ENCODE data around the gene BMP3. TPM values are rescaled to one million over a fixed set of nuclear protein-coding genes. Genes with fewer than 3 reads are reported as not detected.

BMP3 gene
- polyA plus RNA-seq, 3 donors, result not detected

- Mint-ChIP-seq H3K4me3 (no peak overlapping the region), H3K36me3 (no peaks in the 10 kb centered on the region), H3K4me1 (peaks cover 2% of the 10 kb centered on the region), H3K9me3 (peaks cover 4 to 10% (median 8%) of the 10 kb centered on the region in 7 donors), H3K27ac (no peak overlapping the region), H3K27me3 (ENCODE audit: low read depth in 3 of 3) (peaks cover 0 to 2% (median 0%) of the 10 kb centered on the region in 3 donors)
- H2AFZ ChIP-seq (ENCODE audit: insufficient read depth, low read depth, low read length, poor library complexity, severe bottlenecking), result no peak overlapping the region
- H3K4me2 ChIP-seq (replicated peaks; ENCODE audit: extremely low read depth, low read length, poor library complexity, severe bottlenecking), result no peak overlapping the region
- H3K36me3 ChIP-seq (replicated peaks in 1 of 2; ENCODE audit: control insufficient read depth in 1 of 2, insufficient read depth in 2 of 2, low read length in 2 of 2), result no peaks in the 10 kb centered on the region
- H3K9ac ChIP-seq (ENCODE audit: insufficient read depth, low read length, poor library complexity, severe bottlenecking), result no peak overlapping the region
- no peak overlapping the region for H3K27ac ChIP-seq (ENCODE audit: low read depth in 1 of 2, low read length in 2 of 2)
- no peak for DNase-seq
- no peak for TF ChIP-seq CTCF (IDR thresholded peaks at IDR 0.05)
- peaks cover 0 to 7% of the 10 kb centered on the region in 2 donors for H3K9me3 ChIP-seq (replicated peaks in 1 of 2; ENCODE audit: control insufficient read depth in 1 of 2, insufficient read depth in 1 of 2, low read length in 2 of 2)
- H3K27me3 ChIP-seq (ENCODE audit: control insufficient read depth in 2 of 2, insufficient read depth in 2 of 2, low read length in 2 of 2), result no peaks in the 10 kb centered on the region
- no peak overlapping the region for H3K4me3 ChIP-seq (replicated peaks in 1 of 3; ENCODE audit: low read depth in 2 of 3, low read length in 3 of 3)
- intact Hi-C loops (cut with micrococcal nuclease), result no loop called here
- no peaks in the 10 kb centered on the region for H3K4me1 ChIP-seq (ENCODE audit: control insufficient read depth in 1 of 2, insufficient read depth in 2 of 2, low read length in 2 of 2)
- no peaks in the 10 kb centered on the region for H3K79me2 ChIP-seq (ENCODE audit: insufficient read depth, low read length)
- no peaks in the 10 kb centered on the region for H4K20me1 ChIP-seq (ENCODE audit: insufficient read depth, low read length)
Measured at GRCh38 chr4:81084029-81084428, 53.5 kb downstream of the BMP3 start.

DNA sequence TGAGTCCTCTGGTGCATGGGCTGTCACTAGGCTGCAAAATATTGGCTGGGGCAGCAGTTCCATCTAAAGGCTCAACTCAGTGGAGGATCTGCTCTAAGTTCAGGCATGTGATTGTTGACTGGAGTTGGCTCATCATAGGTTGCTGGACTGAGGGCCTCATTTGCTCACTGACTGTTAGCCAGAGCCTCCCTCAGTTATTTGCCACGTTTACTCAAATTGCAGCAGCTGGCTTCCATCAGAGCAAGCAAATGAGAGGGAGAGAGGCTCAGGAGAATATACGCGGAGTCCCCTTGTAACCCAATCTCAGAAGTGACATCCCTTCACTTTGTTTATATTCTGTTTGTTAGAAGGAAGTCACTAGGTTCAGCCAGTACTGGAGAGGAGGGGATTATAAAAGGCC, 54.1 kb downstream of the BMP3 start:
- DNase-seq, result no peak
- H3K4me3 Mint-ChIP-seq, result no peak overlapping the region
- no CpG with 5 or more reads among the region's 3 CpGs for WGBS (ENCODE audit: insufficient coverage)

More for the DNA sequence above, 54.1 kb downstream of the BMP3 start:
- Histone ChIP-seq H3K79me2 (ENCODE audit: insufficient read depth, low read length) (no peaks in the 10 kb centered on the region), H3K27ac (ENCODE audit: low read depth in 1 of 2, low read length in 2 of 2) (no peak overlapping the region), H3K36me3 (replicated peaks in 1 of 2; ENCODE audit: control insufficient read depth in 1 of 2, insufficient read depth in 2 of 2, low read length in 2 of 2) (no peaks in the 10 kb centered on the region), H3K9ac (ENCODE audit: insufficient read depth, low read length, poor library complexity, severe bottlenecking) (no peak overlapping the region), H3K4me3 (replicated peaks in 1 of 3; ENCODE audit: low read depth in 2 of 3, low read length in 3 of 3) (no peak overlapping the region), H3K4me1 (ENCODE audit: control insufficient read depth in 1 of 2, insufficient read depth in 2 of 2, low read length in 2 of 2) (no peaks in the 10 kb centered on the region), H3K9me3 (replicated peaks in 1 of 2; ENCODE audit: control insufficient read depth in 1 of 2, insufficient read depth in 1 of 2, low read length in 2 of 2) (peaks cover 0 to 7% of the 10 kb centered on the region in 2 donors), H3K4me2 (replicated peaks; ENCODE audit: extremely low read depth, low read length, poor library complexity, severe bottlenecking) (no peak overlapping the region), H2AFZ (ENCODE audit: insufficient read depth, low read depth, low read length, poor library complexity, severe bottlenecking) (no peak overlapping the region), H3K27me3 (ENCODE audit: control insufficient read depth in 2 of 2, insufficient read depth in 2 of 2, low read length in 2 of 2) (no peaks in the 10 kb centered on the region), H4K20me1 (ENCODE audit: insufficient read depth, low read length) (no peaks in the 10 kb centered on the region)
- Mint-ChIP-seq H3K9me3 (peaks cover 0 to 10% (median 8%) of the 10 kb centered on the region in 7 donors), H3K4me1 (no peaks in the 10 kb centered on the region), H3K27ac (no peak overlapping the region), H3K36me3 (no peaks in the 10 kb centered on the region), H3K27me3 (ENCODE audit: low read depth in 3 of 3) (peaks cover 0 to 2% (median 0%) of the 10 kb centered on the region in 3 donors)
- no peak for TF ChIP-seq CTCF (IDR thresholded peaks at IDR 0.05)
- intact Hi-C loops (cut with micrococcal nuclease), result no loop called here

Data from CD14-positive monocyte (primary cell).